Measurements from ENCODE around the gene EPHB2. TPM values are rescaled to one million over a fixed set of nuclear protein-coding genes. Genes with fewer than 3 reads are reported as not detected.
"Not testable (repeated sequence)": the region's sequence is repeated elsewhere in the genome, so short reads cannot be mapped to it uniquely, and the experiment has no call there.

The EPHB2 gene
- total and polyA plus RNA-seq, 2 of the 8 experiments (the other 6 are each of a cell fraction or from before 2014, with no cell fraction given): 15.8 to 17.2 TPM

- H4K5ac ChIP-seq (ENCODE audit: insufficient read length, low read depth, low read length); H2BK120ac ChIP-seq (replicated peaks; ENCODE audit: low read depth, low read length); H2BK15ac ChIP-seq (ENCODE audit: low read length); FAIRE-seq; H3K4me3 ChIP-seq (ENCODE audit: extremely low read depth in 1 of 4, insufficient read depth in 2 of 4, low read depth in 3 of 4, low read length in 4 of 4); H2AK5ac ChIP-seq (ENCODE audit: low read depth, low read length); H3K9me3 ChIP-seq (ENCODE audit: insufficient read depth in 2 of 2, low read depth in 1 of 2, low read length in 1 of 2); H4K20me1 ChIP-seq (replicated peaks in 1 of 2; ENCODE audit: control insufficient read depth in 1 of 2, insufficient read depth in 2 of 2, low read length in 2 of 2); H3K23ac ChIP-seq (ENCODE audit: insufficient read length); DNase-seq (ENCODE audit: low read depth in 1 of 2, low spot score in 2 of 2); H3K79me1 ChIP-seq (ENCODE audit: low read depth, low read length); H4K8ac ChIP-seq (ENCODE audit: extremely low read depth, insufficient read depth, low read length); H3K23me2 ChIP-seq (ENCODE audit: low read depth, low read length); H3K36me3 ChIP-seq (ENCODE audit: control insufficient read depth in 2 of 4, insufficient read depth in 4 of 4, low read length in 3 of 4); H3K79me2 ChIP-seq (ENCODE audit: control insufficient read depth in 1 of 2, insufficient read depth in 2 of 2, low read length in 2 of 2); H3K4ac ChIP-seq (replicated peaks; ENCODE audit: insufficient read length, low read depth, low read length); H3K9ac ChIP-seq (replicated peaks in 1 of 4; ENCODE audit: extremely low read depth in 1 of 4, low read depth in 3 of 4, low read length in 3 of 4); H2AFZ ChIP-seq (ENCODE audit: low read length); H3K27ac ChIP-seq (ENCODE audit: low read depth, low read length); H2BK5ac ChIP-seq (ENCODE audit: low read depth, low read length); H3K14ac ChIP-seq (ENCODE audit: insufficient read length); POLR2A ChIA-PET (ENCODE audit: partially characterized antibody); H2BK12ac ChIP-seq (ENCODE audit: low read depth, low read length); H3K4me2 ChIP-seq (ENCODE audit: insufficient read depth in 1 of 2, low read depth in 2 of 2, low read length in 2 of 2); H2BK20ac ChIP-seq (ENCODE audit: low read length); H4K91ac ChIP-seq (replicated peaks; ENCODE audit: insufficient read length, low read length); H3K18ac ChIP-seq (ENCODE audit: extremely low read depth, low read length); H3K27me3 ChIP-seq (replicated peaks in 1 of 4; ENCODE audit: control insufficient read depth in 3 of 4, extremely low read depth in 1 of 4, insufficient read depth in 3 of 4, low read length in 3 of 4); H3K4me1 ChIP-seq (replicated peaks in 1 of 4; ENCODE audit: control insufficient read depth in 3 of 4, insufficient read depth in 4 of 4, low read length in 3 of 4); H3K56ac ChIP-seq (replicated peaks; ENCODE audit: insufficient read length, low read depth, low read length): not testable (repeated sequence)
- 94% methylated on average over 4 of the region's 4 CpGs; no CpG with 5 or more reads in 1 of the 2 experiments for WGBS, 2 experiments (ENCODE audit: extremely low coverage in 1 of 2, insufficient coverage in 1 of 2, insufficient read length in 1 of 2, insufficient replicate concordance in 2 of 2, low coverage in 1 of 2, low lambda C conversion rate in 2 of 2, missing lambda C conversion rate in 1 of 2)
- CTCF ChIA-PET (ENCODE audit: partially characterized antibody): interaction anchor here (1.5 to 10.1 kb wide), 7 partner anchors 25 to 227 kb away, joined by 4 to 78 read pairs (median 27); no protein-coding TSS in a partner anchor
These were observed 4.5 kb upstream of the EPHB2 start for GRCh38 chr1:22706100-22706499.
